Activated naive CD8-positive, alpha-beta T cell treated with anti-CD3 and anti-CD28 coated beads, Interleukin-2, amount 50 U/mL, for 16 hours (primary cell): ENCODE results near the gene SLC25A47.
"Not testable (repeated sequence)": the region's sequence is repeated elsewhere in the genome, so short reads cannot be mapped to it uniquely, and the experiment has no call there.

Experiments
- DNase-seq: peaks from one replicate; pipeline ENCODE4 v3.0.0-alpha.2; 2020; ENCODE audit warnings: low read depth, low spot score

SLC25A47 gene

DNA sequence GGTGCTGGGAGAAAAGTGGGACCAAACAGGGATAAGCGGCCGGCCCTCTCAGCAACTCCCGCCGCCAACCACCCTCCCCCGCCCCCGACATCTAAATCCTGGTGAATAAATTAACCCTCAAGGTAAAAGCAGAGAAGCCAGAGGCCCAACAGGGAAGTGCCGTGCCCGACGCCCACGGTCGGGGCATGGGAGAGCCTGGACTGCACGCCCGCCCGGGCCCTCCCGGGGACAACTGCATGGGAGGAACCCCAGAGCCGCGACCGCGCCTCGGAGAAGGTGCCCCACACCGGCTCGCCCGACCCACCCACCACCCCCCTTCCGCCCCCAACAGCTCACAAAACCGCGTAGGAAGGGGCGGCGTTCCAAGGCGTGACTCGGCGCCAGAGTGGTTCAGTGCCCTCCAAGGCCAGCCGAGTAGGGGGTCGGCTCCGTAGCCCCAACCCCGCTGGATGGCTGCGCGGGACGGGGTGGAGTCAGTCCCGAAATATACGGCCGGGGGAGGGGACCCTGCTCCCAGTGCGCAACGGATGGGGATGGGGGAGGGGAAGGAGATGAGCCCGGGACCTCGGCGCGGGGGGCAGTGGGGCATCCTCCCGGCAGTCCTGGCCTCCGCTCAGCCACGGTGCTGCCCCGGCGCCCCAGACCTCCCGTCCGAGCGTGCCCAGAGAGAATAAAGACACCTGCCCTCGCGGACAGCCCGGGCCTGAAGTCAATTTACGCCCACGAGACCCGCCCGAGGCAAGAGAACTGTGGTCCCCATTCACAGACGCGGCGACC, 17.6 kb upstream of the SLC25A47 start:
- DNase-seq: no peak

DNA sequence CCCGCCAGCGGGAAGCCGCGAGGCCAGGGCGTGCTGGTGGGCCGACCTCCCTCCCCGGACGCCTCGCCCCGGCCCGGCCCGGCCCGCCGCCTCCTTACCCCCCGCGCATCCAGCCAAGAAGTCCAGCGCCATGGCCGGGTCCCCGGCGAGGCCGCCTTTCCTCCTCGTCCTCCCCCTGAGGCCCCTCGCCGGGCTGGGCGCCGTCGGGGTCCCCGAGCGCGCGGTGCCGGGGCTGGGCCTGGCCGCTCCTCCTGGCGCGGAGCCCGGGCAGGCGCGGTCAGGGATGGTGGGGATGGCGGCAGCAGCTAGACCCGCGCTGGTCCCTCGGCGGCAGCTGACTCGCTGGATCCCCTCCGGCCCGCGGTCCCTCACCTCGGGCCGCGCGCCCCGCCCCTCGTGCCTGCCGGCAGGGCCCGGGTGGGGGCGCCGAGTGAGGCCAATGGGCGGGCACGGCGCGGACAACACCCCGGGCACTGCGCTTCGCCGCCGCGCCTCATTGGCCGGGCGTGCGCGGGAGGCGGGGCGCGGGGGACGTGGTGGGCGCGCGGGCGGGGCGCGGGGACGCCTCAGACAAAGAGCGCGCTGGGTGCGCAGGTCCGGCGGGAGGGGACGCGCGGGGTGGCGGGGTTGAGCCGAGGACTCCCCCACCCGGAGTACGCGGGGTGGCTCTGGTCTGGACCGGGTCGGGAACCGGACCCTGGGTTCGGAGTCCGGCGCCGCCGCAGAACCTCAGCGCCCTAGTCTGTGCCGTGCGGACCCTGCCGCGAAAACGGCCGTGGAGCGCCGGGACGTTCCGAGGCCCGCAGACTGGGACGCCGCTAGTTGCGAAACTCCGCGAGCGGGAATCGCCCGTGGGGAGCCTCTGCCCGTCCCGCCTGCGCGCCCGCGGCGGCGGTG, 16.8 kb upstream of the SLC25A47 start, which contains the start of gene SLC25A29:
Gene SLC25A29, minus strand, starts transcription at position 344 of the 897 bp plus-strand sequence. Its CDS starts 212 bp downstream, at position 132.
- peak; percentile 41 for DNase-seq

DNA sequence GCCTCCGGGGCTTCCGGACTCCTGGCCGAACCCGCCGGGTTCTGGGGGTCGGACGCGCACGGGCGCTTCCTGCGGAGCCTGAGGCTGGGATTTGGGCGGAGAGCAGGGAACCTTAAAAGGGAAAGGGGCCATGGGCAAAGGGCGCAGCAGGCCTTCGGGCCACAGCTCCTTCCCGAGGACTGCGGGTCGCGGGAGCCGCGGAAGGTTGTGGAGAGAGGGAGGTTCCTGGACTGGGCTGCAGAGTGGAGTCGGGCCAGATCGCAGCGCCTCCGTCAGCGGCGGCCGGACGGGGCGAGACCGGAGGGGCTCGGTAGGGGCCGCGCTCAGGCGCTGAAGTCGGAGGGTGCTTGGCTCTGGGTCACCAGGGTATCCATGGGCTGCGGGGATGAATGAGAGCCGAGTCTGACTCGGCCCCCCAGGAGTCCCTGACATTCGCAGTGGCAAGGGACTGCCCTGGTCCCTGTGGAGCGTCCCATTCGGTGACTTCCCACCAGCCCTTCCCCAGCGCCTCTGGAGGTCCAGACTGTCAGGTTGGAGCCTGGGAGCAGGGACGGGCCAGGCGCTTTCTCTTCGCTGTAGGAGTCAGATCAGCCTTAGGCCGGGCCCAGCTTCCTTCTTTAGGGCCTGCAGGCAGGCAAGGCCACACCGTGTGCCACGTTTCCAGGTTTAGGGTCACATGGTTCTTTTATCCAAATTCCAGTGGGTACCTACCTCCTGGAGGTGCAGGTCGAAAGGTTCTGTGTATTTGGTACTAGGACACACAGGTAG, 16.0 kb upstream of the SLC25A47 start:
- DNase-seq: no peak

DNA sequence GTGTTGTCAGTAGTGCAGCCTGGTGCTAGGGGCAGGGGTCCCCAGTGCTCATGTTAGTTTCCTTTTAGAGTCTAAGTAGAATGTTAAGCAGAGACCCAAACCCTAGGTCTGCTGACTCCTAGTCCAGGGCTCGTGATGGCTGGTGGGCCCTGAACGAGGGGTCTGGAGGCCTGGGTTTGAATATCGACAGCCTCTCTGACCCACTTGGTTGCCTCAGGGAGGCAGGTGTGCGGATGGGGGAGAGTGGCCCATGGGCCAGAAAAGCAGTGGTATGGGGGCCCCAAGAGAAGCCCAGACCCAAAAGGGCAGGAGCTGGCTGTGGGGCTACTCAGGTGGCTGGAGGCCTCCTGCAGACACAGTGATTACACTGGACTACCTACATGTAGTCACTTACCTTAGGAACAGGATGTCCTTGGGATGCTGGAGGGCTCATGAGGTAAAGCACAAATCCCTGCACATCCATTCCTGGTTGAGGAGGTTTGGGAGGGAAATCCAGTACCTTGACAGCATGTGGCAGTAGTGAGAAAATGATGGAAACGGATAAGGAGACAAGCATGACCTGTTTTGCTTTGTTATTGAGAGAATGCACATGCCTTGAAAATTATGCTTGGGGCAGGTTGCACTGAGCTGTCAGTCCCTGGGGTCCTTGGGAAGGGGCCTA, 15.2 kb upstream of the SLC25A47 start:
- no peak for DNase-seq

DNA sequence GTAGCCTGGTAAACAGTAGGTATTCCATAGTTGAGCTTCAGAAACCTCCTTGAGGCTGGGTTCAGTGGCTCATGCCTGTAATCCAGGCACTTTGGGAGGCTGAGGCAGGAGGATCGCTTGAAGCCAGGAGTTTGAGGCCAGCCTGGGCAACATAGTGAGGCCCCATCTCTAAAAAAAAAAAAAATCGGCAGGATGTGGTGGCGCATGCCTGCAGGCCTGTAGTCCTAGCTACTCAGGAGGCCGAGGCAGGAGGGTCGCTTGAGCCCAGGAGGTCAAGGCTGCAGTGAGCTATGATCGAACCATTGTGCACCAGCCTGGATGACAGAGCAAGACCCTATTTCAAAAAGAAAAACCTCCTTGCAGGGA, 14.7 kb upstream of the SLC25A47 start:
- DNase-seq: not testable (repeated sequence)

DNA sequence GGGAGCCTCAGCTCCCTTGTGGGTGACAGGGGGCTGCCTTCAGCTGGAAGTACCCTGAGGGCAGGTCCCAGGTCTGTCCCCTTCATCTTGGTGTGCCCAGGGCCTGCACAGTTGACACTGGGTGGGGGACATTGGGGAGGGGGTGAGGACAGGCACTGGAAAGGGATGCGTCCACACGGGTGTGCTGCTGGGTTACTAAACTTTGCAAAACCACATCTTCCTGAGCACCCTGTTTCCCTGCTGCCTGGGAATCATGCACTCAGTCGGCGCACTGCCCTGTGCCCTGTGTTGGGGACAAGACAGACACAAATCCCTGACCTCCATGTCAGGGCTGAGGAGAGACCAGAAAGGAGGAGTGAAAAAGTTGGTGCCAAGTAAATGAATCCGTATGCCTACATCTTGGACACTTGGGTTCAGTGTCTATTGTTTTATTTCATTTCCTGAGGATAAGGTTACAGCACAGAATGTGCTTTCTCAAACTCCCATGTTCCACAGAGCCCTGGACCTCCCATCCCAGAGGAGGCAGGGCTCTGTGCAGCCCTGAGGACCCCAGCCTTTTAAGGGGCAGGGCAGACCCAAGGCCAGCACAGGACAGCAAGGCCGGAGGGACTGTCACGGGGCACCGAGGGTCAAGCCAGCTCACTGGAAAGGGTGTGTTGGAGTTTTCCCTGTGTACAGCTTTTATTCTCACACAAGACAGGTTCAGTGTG, 14.0 kb upstream of the SLC25A47 start:
- no peak for DNase-seq

DNA sequence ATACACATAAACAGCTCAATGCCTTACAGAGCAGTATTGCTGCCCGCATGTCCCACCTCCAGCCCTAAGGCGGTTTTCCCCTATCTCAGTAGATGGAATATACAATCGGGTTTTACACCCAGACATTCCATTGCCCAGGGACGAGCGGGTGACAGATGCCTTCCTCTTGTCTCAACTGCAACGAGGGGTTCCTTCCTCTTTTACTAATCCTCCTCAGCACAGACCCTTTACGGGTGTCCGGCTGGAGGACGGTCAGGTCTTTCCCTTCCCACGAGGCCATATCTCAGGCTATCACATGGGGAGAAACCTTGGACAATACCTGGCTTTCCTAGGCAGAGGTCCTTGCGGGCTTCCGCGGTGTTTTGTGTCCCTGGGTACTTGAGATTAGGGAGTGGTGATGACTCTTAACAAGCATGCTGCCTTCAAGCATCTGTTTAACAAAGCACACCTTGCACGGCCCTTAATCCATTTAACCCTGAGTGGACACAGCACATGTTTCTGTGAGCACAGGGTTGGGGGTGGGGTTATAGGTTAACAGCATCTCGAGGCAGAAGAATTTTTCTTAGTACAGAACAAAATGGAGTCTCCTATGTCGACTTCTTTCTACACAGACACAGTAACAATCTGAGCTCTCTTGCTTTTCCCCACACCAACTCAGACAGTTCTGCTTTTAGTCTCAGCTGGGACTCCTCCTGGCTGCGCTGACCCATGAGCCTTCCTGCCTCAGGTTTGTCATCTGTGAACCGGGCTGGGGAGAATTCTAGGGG, 10.8 kb upstream of the SLC25A47 start:
- not testable (repeated sequence) for DNase-seq

DNA sequence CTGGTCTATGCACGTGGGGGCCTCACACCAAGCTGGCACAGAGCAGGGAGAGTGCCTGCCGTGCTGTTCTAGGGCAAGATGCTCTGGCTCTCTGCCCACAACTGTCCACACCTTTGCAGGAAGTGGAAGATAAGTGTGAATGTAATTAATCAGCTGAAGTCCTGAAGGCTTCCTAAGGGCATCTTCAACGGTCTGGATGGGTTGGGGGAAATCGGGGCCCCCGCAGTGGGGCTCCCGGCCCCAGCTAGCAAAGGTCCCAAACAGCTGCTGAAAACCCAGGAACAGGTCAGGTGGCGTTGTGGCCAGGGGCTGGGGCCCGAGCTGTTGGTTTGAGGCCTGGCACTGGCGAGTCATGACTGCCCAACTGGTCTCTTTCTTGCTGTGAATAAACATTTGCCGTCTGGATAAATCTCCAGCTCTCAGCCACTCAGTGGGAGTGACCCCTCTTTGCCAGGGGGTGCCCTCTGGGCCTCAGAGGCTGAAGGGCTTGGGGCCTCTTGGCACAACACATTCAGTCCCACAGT, 10.2 kb upstream of the SLC25A47 start:
- no peak for DNase-seq

DNA sequence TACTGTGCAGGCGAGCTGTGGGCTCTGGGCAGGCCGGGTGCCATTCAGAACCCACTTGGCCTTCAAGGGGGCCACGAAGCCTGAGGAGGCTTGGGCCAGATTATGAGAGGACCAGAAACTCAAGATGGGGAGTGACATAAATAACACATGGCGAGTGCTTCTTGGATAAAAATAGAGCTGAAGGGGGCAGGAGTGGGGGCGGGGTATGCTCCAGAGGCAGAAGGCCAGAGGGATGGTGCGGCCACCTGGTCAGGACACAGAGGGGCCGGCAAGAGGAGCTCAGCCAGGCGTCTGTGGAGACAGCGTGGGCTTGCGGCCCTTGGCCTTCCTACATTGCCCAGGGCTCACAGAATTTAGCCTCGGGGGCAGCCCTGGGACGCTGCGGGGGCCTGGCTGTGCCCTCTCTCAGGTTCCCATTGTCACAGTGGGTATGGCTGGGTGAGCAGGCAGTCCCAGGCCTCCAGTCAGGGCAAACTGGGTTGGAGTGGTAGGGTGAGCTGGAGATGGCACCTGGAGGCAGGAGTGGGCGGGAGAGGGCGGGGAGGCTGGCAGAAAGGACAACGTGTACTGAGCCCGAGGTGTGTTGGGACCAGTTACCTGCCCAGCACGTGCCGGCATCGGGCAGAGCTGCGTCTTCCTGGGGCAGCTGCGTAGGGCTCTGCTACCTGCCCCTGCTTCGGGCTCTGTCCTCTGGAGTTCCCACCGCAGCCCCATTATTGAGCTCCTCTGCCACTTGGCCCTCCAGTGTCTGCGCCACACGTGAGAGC, 9.5 kb upstream of the SLC25A47 start:
- DNase-seq: no peak

DNA sequence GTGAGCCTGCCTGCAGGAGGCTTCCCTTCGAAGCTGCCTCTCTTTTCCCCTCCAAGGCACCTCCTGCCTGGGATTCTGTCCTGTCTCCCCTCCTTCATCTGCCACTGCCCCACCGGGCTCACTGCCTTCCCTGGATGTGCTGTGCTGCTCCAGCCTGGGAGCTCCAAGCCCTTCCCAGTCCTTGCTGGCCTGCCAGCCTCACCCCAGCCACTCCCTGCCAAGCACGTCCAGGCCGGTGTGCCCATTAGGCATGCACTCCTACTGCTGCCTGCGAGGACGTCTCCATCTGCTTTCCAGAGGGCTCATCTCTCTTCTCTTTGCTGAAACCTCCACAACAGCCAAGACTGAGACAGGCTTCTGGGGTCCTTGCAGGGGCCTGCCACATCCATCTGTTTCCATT, 8.4 kb upstream of the SLC25A47 start:
- no peak for DNase-seq

DNA sequence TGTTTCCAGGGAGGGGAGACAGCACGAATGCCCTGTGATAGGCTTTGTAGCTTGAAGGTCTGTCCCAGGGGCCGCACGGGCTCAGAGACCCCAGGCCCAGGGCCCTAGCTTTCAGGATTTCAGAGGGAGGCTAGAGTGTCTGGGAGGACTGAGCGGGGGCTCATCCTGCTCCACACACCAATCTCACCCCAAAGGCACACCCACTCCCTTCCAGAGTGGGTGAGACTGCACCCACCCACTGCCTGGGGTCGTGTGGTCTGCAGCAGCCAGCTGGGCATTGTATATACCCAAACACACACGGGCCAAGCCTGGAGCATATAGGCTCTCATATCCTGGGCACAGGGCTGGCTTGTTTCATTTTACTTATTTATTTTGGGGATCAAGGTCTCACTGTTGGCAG, 5.8 kb upstream of the SLC25A47 start:
- no peak for DNase-seq

DNA sequence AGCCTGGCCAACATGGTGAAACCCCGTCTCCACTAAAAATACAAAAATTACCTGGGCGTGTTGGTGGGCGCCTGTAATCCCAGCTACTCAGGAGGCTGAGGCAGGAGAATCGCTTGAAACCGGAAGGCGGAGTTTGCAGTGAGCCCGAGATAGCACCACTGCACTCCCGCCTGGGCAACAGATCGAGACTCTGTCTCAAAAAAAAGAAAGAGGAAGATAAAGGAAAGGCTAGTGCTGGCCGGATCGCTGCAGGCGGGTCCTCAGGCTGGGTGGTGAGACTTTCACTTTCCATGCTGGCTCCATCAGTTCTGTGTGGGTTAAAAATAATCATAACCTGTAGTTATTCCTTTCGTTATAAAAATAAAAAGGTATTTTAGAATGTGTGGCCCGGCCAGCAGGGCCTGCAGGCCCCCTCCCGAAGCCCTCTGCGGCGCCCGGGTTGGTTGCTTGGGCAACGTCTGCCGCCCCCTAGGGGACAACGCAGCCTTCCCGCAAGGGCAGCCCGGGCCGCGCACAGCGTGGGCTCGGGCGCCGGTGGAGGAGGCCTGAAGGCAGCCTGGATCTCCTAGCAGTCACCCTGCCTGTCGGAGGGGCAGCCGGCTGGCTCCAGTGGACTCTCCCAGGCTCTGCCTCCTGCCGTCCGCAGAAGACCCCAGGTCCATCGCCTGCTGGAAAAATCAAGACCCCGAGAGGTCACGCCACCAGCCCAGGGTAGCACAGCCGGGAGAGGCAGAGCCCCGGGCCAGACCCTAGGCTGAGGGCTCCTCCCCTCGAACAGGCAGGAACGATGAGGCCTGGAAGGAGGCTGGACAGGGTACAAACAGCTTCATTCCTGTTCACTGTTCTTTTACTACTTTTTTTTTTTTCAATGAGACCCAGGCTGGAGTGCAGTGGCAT, 5.0 kb upstream of the SLC25A47 start:
- peak; percentile 39 for DNase-seq

DNA sequence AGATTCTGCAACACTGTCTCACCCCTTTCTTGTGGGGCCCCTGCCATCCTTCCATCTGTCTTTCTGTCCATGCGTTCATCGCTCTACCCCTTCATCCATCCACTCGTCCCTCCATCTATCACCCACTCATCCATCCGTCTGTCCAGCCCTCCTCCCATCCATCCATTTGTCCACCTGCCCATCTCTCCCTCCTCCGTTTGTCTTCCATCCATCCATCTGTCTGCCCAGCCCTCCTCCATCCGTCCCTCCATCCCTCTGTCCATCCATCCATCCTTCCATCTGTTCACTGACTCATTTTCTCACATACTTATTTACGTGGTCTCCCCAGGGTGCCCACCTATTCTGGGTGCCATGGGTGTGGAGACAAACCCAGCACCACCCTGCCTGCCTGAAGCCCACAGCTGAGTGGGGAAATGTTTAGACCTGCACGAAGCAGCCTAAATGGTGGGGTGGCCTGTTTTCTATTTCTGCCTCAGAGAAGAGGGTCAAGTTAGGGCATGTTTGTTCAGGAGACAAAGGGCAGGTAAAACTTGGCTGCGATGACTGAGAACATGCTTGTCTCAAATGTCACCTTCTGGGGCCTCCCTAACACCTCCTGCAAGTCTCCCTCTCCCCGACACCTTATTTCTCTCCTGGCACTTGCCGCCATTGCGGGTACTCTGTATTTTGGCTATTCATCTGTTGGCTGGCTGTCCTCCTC, 2.8 kb upstream of the SLC25A47 start:
- DNase-seq: no peak

DNA sequence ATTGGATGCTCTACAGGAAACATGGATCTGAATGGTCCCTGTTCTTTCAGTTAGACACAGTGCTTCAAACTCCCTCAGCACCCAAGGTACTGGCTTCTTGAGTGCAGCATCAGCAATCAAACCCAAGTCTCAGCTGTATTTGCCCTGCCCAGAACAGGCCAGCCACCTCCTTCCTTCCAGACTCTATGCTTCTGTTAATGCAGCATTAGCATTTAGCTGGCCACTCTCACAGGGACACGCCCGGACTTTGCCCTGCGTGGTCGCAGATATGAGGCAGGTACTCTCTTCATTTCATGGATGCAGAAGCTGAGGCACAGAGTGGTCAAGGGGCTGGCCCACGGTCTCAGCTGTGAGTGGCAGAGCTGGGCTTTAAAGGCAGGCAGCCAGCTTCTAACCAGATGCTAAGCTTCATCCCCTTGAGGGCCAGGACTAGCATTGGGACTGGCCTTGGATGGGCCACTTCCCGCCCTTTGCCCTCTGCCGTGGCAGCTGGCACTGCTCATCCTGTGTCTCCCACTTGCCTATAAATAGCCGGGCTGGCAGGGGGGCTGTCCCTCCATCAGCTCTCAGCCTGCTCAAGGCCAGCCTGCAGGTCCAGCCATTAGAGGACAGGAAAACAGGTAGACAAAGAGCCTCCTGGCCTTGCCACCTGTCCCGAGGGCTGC, 1.5 kb upstream of the SLC25A47 start:
- DNase-seq: no peak

DNA sequence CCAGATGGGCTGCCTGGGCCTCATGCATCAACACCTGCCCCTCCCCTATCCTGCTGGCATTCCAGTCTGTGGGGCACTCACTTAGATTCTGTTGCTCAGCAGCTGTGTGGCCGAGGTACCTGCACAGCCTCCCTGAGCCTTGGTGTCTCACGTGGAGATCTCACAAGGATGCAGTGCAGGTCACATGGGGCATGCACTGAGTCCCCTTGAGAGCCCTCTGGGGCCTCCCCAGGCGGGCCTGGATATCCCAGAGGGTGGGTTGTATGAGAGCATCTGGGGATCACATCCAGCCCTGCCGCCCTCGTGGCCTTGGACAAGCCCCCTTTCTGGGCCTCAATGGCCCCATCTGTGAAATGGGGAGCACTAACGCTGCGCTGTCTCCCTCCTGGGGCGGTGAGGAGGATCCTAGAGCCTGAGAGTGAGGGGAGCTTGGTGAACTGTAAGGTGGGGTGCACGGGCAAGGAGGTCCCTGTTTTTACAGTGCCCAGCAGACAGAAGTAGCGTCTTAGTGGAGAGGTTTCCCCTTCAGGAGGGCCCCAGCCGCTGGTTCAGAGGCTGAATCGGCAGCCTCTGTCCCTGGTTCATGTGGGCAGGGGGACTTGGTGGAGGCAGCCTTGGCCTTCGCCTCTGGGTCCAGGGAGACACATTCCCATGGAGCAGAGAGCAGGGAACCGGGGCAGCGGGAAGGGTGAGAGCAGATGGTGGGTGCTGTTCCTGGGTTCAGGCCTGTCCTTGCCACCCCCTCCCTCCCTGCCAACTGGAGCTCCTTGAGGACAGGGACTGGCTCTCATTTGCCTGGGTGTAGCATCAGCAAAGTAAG, 791 bp upstream of the SLC25A47 start:
- DNase-seq: no peak

DNA sequence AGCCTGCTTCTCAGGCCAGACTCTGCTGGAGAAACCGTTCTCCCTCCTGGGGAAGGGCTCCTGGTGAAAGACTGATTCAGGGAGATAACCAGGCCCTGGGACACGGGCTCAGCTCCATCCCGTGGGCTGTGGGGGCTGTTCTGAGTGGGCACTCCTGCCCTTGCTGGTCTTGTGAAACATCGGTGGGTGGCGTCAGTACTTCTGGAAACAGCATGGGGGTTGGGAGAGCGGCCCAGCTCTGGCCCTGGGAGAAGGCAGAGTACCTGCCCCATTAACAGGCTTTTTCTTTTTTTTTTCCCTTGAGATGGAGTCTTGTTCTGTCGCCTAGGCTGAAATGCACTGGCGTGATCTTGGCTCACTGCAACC, 786 bp downstream of the SLC25A47 start:
- DNase-seq: no peak
